Heart left ventricle (tissue), 16 donors: ENCODE results near the gene FCRL6. TPM values are rescaled to one million over a fixed set of nuclear protein-coding genes. Genes with fewer than 3 reads are reported as not detected.

Source experiments
- ATAC-seq, 4 donors: fragments of 200-7000 bp; cut with Tn5 transposase; one replicate each; pipeline ENCODE4 v1.9.1; 2020 to 2022; ENCODE audit warnings: moderate library complexity in 4 of 4, mild to moderate bottlenecking in 3 of 4, moderate number of reproducible peaks in 1 of 4
- DNase-seq, 5 donors: peaks; one replicate each; pipeline ENCODE4 v3.0.0-alpha.2; 2020
- H3K27ac ChIP-seq, 12 donors: fragments of 200-600 bp; sonication (generic) in 4 of 12; one replicate each; pipeline versions ENCODE4 v1.5.0 to v1.8.0; 2016 to 2022; ENCODE audit warnings: mild to moderate bottlenecking in 2 of 12
- H3K27me3 ChIP-seq, 9 donors: fragments of 200-600 bp; sonication (generic) in 2 of 9; one replicate each; pipeline versions ENCODE4 v1.5.1 to v1.8.0; 2016 to 2022; ENCODE audit warnings: mild to moderate bottlenecking in 3 of 9
- H3K36me3 ChIP-seq, 9 donors: fragments of 200-600 bp; sonication (generic) in 2 of 9; one replicate each; pipeline versions ENCODE4 v1.5.0 to v1.8.0; 2018 to 2022; ENCODE audit warnings: mild to moderate bottlenecking in 2 of 9
- H3K4me1 ChIP-seq, 12 donors: fragments of 200-600 bp; sonication (generic) in 4 of 12; one replicate each; pipeline versions ENCODE4 v1.5.0 to v1.8.0; 2016 to 2022; ENCODE audit warnings: mild to moderate bottlenecking in 3 of 12
- H3K4me3 ChIP-seq, 12 donors: fragments of 200-600 bp; sonication (generic) in 4 of 12; one replicate each; pipeline versions ENCODE4 v1.5.0 to v1.8.0; 2017 to 2022; ENCODE audit warnings: mild to moderate bottlenecking in 9 of 12, moderate library complexity in 4 of 12
- H3K9me3 ChIP-seq, 12 donors: fragments of 200-600 bp; sonication (generic) in 4 of 12; one replicate each; pipeline versions ENCODE4 v1.5.0 to v1.8.0; 2016 to 2022; ENCODE audit warnings: mild to moderate bottlenecking in 1 of 12
- POLR2A ChIP-seq, 2 donors: fragments of 450-650 bp; IDR thresholded peaks; one replicate each; pipeline ENCODE4 v1.6.1; 2017; ENCODE audit warnings: antibody characterized with exemption in 2 of 2, mild to moderate bottlenecking in 2 of 2, moderate library complexity in 2 of 2
- WGBS, 4 donors: extraction: QIAGEN DNeasy Blood & Tissue Kit in 2 of 4; methylation state at CpG; one replicate each; pipeline versions ENCODE4 v1.1.5 to v1.1.7; 2013 to 2018; 5-methylcytosine and 5-hydroxymethylcytosine counted together
- intact Hi-C, 10 donors: fragments of 100-400 bp; cut with DNase I; formaldehyde crosslinking; loops; one replicate each; pipeline versions ENCODE4 v1.11.1 to v1.14.2; 2022
- polyA plus RNA-seq, 2 donors: library from polyadenylated mRNA; stranded (reverse); fragments of 200-250 nt; gene quantifications; one replicate each; pipeline ENCODE4 v1.2.3, GENCODE V29; 2013
- total RNA-seq, 9 donors: library from RNA; depleted of rRNA in 2 of 9; stranded (reverse); fragments of >200 nt in 2 of 9; fragmentation: NEBNext Ultra II Directional in 3 of 9; extraction: Animal tissue kit (Norgen Biotek cat#: 25700) in 3 of 9; gene quantifications; one replicate each; pipeline versions ENCODE4 v1.1.0 to v1.2.4, GENCODE V29; 2016 to 2023
- TF ChIP-seq, protein P1 (sequence below), 12 donors: fragments of 200-600 bp; sonication (generic) in 4 of 12; IDR thresholded peaks; one replicate each; pipeline versions ENCODE4 v1.5.0 to v1.8.0; 2018 to 2022; ENCODE audit warnings: antibody characterized with exemption in 12 of 12, mild to moderate bottlenecking in 5 of 12
- donor health status: ischemic (EF 13 %, LVEDD 7.1; RV severe dilation, severe dysfunction).
- donor health status: healthy with polysubstance abuse.
- donor health status: DM: no; HTN: yes; CAD: no.
- donor health status: DM: no; HTN: no; CAD: no.
- donor health status: ischemic (EF 25% LVEDD 6.9; RV normal size, moderate dysfunction).
- donor health status: ischemic (EF 25% LVEDD 5.7; RV mildly dilated, moderate dysfunction).
- donor health status: healthy.
- donor health status: DM: yes; HTN: yes; CAD: no.
- donor health status: ischemic (EF 35%, LVEDD 5.7; RV mildly dilated, moderate dysfunction).
- donor health status: nonischemic (EF 11% LVEDD 7.7; RV severe dilation, severe dysfunction).
- donor health status: DM: yes; HTN: yes; CAD: no.
- donor health status: PGD.
- donor health status: ischemic (EF 29% LVEDD 5.4; RV normal size, mild dysfunction).
- donor health status: nonischemic (EF 23%, LVEDD 6.1; RV moderate dilation, normal function).

Gene FCRL6
- total and polyA plus RNA-seq, 11 donors: 0.21 to 2.0 (median 1.9) TPM; not detected in 8

DNA sequence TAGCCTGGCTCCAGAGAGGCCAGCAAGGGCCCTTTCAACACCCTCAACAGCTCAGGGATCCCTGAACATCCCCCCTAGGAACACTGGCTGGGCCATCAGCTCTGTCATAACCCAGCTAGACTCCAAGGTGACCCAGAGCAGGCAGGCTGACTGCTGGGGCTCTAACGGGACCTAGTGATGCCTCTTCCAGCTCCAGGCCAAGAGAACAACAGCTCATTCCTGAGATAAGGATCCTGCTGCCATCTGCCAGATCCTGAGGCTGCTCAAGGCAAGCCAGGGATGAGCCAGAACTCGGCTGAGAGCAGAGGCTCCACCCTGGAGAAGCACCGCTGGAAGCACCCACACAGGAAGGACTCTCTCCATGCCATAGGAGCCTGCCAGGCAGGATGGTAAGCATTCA lies 58.3 kb downstream of the FCRL6 start:
- TF ChIP-seq, protein P1, sequence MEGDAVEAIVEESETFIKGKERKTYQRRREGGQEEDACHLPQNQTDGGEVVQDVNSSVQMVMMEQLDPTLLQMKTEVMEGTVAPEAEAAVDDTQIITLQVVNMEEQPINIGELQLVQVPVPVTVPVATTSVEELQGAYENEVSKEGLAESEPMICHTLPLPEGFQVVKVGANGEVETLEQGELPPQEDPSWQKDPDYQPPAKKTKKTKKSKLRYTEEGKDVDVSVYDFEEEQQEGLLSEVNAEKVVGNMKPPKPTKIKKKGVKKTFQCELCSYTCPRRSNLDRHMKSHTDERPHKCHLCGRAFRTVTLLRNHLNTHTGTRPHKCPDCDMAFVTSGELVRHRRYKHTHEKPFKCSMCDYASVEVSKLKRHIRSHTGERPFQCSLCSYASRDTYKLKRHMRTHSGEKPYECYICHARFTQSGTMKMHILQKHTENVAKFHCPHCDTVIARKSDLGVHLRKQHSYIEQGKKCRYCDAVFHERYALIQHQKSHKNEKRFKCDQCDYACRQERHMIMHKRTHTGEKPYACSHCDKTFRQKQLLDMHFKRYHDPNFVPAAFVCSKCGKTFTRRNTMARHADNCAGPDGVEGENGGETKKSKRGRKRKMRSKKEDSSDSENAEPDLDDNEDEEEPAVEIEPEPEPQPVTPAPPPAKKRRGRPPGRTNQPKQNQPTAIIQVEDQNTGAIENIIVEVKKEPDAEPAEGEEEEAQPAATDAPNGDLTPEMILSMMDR (IDR thresholded peaks at IDR 0.05): no peak
- TF ChIP-seq POLR2A (IDR thresholded peaks at IDR 0.05): no peak
- intact Hi-C loops: no loop called here
- H3K4me3 ChIP-seq: no peak overlapping the region
- H3K36me3 ChIP-seq: no peaks in the 10 kb centered on the region
- H3K27me3 ChIP-seq: no peaks in the 10 kb centered on the region
- 37 to 49% (median 46%) methylated on average over 3 of the region's 3 CpGs for WGBS, 4 donors
- DNase-seq (no peak), ATAC-seq (peak in 1 of 4 donors; percentile 33)
- H3K9me3 ChIP-seq: no peaks in the 10 kb centered on the region
- peaks cover 0 to 2% (median 0%) of the 10 kb centered on the region in 12 donors for H3K4me1 ChIP-seq
- no peak overlapping the region for H3K27ac ChIP-seq

DNA sequence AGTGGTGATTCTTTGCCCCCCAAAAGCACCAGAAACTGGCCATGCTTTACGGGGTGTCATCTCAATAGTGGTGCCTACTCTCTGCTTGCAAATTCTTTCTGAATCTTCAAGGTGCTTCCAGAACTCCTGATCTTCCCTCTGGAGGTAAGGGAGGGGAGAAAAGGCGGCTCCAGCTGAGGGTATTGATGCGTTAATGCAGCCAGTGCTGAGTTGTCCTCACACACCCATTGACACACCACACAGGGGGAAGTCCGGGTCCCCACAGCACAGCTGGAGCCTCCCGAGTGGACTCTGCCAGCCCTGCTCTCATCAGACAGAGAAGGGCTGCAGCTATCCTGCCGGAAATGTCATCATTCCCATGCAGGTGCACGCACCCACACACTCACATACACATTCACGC lies 59.1 kb downstream of the FCRL6 start:
- TF ChIP-seq POLR2A (IDR thresholded peaks at IDR 0.05): no peak
- TF ChIP-seq, protein P1 (IDR thresholded peaks at IDR 0.05): no peak
- Histone ChIP-seq H3K27ac (no peak overlapping the region), H3K4me3 (no peak overlapping the region), H3K27me3 (no peaks in the 10 kb centered on the region), H3K9me3 (no peaks in the 10 kb centered on the region), H3K36me3 (no peaks in the 10 kb centered on the region), H3K4me1 (no peaks in the 10 kb centered on the region)
- intact Hi-C loops: no loop called here
- DNase-seq (no peak), ATAC-seq (no peak)
- WGBS, 4 donors: 78 to 85% (median 83%) methylated on average over 8 of the region's 8 CpGs

DNA sequence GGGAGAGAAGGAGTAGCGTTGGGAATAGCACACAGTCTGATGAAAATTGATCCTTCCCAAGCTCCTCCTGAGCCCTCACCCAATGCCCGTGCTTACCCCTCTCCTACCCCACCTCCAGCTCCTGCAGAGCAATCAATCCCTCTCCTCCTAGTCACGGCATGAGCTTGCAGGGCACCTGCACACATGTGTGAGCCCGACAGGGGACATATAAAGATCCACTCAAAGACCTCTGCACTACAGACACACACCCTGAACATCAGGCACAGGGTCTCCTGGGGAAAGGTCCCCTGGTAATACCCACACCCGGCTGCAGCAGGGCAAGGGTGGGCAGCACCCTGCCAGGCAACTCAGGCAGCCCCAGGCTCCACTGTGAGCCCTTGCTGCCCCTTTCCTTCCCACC lies 59.9 kb downstream of the FCRL6 start:
- no peaks in the 10 kb centered on the region for H3K9me3 ChIP-seq
- TF ChIP-seq, protein P1 (IDR thresholded peaks at IDR 0.05): no peak
- TF ChIP-seq POLR2A (IDR thresholded peaks at IDR 0.05): no peak
- WGBS, 4 donors: 82 to 100% (median 93%) methylated on average over 5 of the region's 5 CpGs
- ATAC-seq: no peak
- H3K4me1 ChIP-seq: peaks cover 0 to under 1% (median 0%) of the 10 kb centered on the region in 12 donors
- DNase-seq: no peak
- H3K36me3 ChIP-seq: no peaks in the 10 kb centered on the region
- intact Hi-C loops: no loop called here
- H3K4me3 ChIP-seq: no peak overlapping the region
- no peaks in the 10 kb centered on the region for H3K27me3 ChIP-seq
- no peak overlapping the region for H3K27ac ChIP-seq

DNA sequence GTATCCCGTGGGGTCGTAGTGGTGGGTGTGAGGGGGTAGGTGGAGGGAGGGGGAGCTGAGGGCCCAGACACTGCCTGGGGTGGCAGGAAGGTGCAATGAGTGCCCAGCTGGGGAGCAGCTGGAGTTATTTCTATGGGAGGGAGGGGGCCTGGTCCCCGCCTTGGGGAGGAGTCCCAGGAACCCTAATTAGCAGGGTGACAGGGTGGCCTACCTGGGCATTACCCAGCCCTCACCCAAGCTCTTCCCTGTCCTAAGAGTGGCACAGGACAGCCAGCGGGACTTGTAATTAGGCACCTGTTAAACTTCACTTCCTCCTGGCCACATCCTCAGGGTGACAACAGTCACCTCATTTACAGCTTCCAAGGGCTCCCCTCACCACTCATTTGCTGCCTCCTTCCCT lies 60.4 kb downstream of the FCRL6 start, which contains the start of gene VSIG8:
Gene VSIG8 (minus strand): TSS at position 101 of the 400 bp plus-strand sequence. CDS start 136 bp downstream, outside the sequence.
- DNase-seq (no peak), ATAC-seq (no peak)
- Histone ChIP-seq H3K4me1 (peaks cover 0 to 6% (median 3%) of the 10 kb centered on the region in 12 donors), H3K36me3 (no peaks in the 10 kb centered on the region), H3K27ac (no peak within 1 kb of the TSS), H3K27me3 (no peaks in the 10 kb centered on the region), H3K4me3 (no peak within 1 kb of the TSS), H3K9me3 (no peaks in the 10 kb centered on the region)
- 78 to 97% (median 87%) methylated on average over 4 of the region's 4 CpGs for WGBS, 4 donors
- TF ChIP-seq POLR2A (IDR thresholded peaks at IDR 0.05): no peak
- TF ChIP-seq, protein P1 (IDR thresholded peaks at IDR 0.05): no peak
- intact Hi-C loops: no loop called here
